ENCODE data around the gene CDC42EP4.

- no peak for TF ChIP-seq CTCF (IDR thresholded peaks at IDR 0.05)
- no peak for TF ChIP-seq POLR2A (IDR thresholded peaks at IDR 0.05)
These were observed 54.3 kb downstream of the CDC42EP4 start for GRCh38 chr17:73257516-73257915.
